GM18499 (cell line): ENCODE measurements around the gene CCDC89.
"Not testable (repeated sequence)": the region's sequence is repeated elsewhere in the genome, so short reads cannot be mapped to it uniquely, and the experiment has no call there.

Experiments used
- ATAC-seq: cut with Tn5 transposase; IDR thresholded peaks from one replicate; pipeline ENCODE4 v1.9.1; 2021; ENCODE audit warnings: moderate number of reproducible peaks; ENCODE audit not compliant: insufficient read depth, unreplicated experiment

Gene CCDC89

DNA sequence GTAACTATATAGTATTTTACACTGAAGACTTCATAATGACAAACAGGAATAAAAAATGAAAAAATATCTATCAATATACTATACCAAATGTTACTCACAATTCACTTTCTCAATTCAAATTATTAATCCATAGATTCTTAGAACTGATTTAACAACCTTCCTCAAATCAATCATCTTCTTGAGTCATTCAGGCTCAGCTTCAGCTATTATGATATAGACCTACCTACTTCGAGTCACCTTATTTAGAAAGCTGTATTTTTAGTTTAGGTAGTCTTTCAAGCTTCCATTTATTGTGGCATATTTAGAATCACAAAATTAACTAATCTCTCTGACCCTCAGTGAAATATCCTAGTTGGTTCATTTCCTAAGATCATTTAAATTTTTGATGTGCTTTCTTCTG, 29.2 kb downstream of the CCDC89 start:
- no peak for ATAC-seq

DNA sequence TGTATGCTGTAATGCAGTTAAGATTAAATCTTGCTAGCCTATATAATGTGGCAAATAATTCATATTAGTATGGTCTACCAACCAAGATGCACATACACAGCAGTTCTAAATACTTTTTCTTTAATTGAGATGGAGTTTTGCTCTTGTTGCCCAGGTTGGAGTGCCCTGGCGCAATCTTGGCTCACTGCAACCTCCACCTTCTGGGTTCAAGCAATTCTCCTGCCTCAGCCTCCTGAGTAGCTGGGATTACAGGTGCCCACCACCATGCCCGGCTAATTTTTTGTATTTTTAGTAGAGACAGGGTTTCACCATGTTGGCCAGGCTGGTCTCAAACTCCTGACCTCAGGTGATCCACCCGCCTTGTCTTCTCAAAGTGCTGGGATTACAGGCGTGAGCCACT, 31.7 kb downstream of the CCDC89 start:
- not testable (repeated sequence) for ATAC-seq

DNA sequence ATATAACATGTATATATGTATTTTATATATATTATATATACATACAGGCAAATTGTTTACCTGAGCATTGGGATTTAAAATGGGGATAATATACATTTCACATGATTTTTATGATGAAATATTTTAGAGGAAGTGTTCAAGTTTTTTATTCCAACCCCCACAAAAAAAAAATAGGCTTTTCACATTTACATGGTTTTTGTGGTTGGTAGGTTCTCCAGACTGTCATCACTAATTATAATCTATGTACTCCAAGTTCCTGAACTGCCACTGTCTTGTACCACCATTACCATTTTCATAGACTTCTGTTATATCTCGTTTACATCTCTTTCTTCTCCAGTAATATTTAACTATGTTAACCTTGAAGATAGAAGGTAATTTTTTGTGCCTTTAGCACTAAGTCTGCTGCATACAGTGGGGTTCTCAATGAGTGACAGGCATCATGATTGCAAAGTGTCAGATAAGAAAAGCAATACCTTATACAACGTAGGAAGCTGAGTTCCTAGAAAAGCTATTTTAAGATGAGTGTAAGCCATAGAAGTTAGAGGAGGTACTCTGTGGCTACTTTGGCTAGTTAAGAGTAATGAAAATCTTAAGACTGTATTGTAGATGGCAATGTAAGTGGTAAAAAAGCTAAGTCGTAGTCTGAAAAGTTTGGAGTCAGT, 33.1 kb downstream of the CCDC89 start:
- ATAC-seq = no peak

DNA sequence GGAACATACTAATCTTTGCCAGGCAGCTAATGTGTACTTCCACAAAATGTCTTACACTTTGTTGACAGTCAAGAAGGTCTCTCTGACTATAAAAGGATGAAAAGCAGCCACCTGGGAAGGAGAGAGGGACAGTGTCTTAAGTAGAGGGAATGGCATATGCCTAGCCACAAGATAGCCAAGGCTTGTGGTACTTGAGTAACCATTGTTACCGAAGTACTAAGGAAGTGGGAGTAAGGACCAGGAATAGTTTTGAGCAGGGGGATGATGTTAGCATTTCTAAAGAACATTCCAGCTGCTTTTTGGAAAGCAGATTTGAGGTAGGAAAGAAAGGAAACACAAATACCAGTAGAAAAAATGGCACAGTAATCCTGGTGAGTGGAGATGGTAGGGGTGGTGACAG, 34.9 kb downstream of the CCDC89 start:
- no peak for ATAC-seq

DNA sequence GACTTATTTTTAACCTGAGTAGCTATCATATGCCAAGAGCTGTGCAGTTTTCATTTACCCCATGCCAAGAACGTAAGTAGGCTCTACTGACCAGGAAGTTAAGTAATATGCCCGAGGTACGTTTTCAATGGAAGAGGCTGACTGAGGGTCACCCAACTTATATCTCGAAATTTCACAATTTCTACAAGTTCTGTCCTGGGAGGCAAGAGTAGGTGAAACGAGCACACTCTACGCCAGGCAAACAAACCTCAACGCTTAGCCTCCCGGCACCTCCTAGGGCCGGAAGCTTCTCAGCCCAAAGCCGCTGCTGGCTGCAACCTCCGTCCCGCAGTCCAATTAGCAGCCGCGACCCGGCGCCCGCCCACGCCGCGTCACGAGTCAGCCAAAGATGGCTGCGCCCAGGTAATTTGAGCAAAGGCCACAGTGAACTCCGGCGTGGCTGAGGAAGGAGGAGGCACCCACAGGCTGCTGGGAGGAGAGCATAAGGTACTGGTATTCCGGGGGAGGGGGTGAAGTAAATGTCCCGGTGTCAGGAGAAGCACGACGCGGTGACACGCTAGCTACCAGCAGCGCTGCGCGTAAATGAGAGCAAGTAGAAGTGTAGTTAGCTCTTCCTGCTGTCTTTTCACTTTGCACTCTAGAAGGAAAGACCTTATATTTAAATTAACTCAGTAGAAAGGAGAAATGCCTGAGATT, 38.2 kb downstream of the CCDC89 start, which contains the start of gene TMEM126A:
TSS of gene TMEM126A (plus strand) at position 364 of the 696 bp plus-strand sequence. CDS start 2,289 bp downstream, outside the sequence.
- ATAC-seq = peak; percentile 96

DNA sequence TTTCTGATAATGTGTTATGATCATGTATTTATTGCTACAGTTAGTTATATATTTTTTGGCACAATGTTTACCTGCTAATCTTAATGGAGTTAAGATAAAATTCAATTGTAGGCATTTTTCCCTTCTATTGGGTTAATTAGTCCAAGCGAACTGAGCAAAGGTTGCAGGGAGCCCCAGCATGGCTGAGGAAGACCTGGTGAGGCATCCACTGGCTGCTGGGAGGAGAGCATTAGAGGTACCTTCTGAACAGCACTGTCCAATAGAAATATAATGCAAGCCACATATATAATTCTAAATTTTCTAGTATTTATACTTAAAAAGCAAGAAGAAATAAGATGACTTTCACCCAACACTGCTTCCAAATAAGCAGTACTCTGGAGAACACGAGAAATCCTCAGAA, 38.9 kb downstream of the CCDC89 start:
- no peak for ATAC-seq

DNA sequence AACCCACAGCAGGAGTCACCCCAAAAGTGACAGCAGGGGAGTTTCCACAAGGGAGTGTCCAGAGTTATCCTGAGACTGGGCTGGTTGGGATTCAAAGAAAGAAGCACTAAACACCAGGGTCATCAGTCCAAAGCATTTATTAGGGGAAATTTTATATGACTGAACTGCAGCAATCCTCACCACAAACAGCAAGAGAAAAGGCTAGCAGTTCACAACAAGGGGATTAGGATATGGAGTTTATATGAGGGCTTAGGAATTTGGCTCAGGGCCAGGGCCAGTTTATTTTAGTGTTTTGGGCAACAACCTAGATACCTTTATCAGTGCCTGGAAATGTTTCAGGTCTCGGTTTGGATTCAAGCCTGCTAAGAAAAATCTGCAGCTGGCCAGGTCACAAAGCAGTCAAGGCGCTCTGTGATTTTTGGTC, 42.8 kb downstream of the CCDC89 start:
- ATAC-seq = no peak

DNA sequence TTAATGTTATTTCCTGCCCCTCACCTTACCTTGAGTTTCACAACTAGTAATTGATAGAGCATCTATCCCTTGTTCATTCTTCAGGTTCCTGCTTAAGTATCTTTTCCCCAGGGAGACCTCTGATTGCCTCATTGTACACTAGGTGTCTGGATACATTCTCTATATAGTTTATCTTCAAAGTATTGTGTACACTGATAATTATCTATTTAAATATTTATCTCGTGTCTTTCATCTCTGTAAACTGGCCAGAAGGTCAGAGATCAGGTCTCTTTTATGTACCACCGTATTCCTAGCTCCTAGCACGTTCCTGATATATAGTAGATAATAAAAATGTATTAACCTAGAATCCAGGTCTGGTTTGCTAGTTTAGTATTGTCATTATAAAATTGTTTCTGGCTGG, 51.2 kb downstream of the CCDC89 start:
- no peak for ATAC-seq
